Tibial artery (tissue), 4 donors: Measurements from ENCODE around the gene B4GALNT3.

Experiments used
- DNase-seq, 2 donors: peaks; one replicate each; pipeline ENCODE4 v3.0.0-alpha.2; 2019
- H3K27ac ChIP-seq, 2 donors: fragments of 200-600 bp; sonication (generic) in 1 of 2; 1 replicate in 1 of 2; 2 replicates in 1 of 2; pipeline ENCODE4 v1.5.1; 2018 to 2019; ENCODE audit warnings: mild to moderate bottlenecking in 1 of 2
- H3K27me3 ChIP-seq, 2 donors: fragments of 200-600 bp; sonication (generic) in 1 of 2; one replicate each; pipeline versions ENCODE4 v1.5.1 to v1.6.0; 2016 to 2019
- H3K36me3 ChIP-seq, 3 donors: fragments of 200-600 bp; sonication (generic) in 2 of 3; one replicate each; pipeline ENCODE4 v1.5.1; 2016 to 2019; ENCODE audit warnings: mild to moderate bottlenecking in 2 of 3
- H3K4me1 ChIP-seq, 4 donors: fragments of 200-600 bp; sonication (generic) in 2 of 4; 1 replicate in 3 of 4; 2 replicates in 1 of 4; pipeline ENCODE4 v1.5.1; 2016 to 2019
- H3K4me3 ChIP-seq, 2 donors: fragments of 200-600 bp; sonication (generic) in 1 of 2; 1 replicate in 1 of 2; 2 replicates in 1 of 2; pipeline ENCODE4 v1.5.1; 2018 to 2019; ENCODE audit warnings: mild to moderate bottlenecking in 2 of 2
- H3K9me3 ChIP-seq, 3 donors: fragments of 200-600 bp; sonication (generic) in 1 of 3; one replicate each; pipeline ENCODE4 v1.5.1; 2016 to 2019
- CTCF ChIP-seq, 2 experiments: fragments of 200-600 bp in 1 of 2; fragments of 450-650 bp in 1 of 2; IDR thresholded peaks; one replicate each; pipeline ENCODE4 v1.5.1; 2017 to 2019; ENCODE audit warnings: antibody characterized with exemption in 2 of 2, mild to moderate bottlenecking in 1 of 2, moderate library complexity in 1 of 2
- intact Hi-C: fragments of 100-400 bp; cut with DNase I; formaldehyde crosslinking; loops from one replicate; pipeline ENCODE4 v1.15.0; 2023; ENCODE audit warnings: low total_unique reads

The B4GALNT3 gene

DNA sequence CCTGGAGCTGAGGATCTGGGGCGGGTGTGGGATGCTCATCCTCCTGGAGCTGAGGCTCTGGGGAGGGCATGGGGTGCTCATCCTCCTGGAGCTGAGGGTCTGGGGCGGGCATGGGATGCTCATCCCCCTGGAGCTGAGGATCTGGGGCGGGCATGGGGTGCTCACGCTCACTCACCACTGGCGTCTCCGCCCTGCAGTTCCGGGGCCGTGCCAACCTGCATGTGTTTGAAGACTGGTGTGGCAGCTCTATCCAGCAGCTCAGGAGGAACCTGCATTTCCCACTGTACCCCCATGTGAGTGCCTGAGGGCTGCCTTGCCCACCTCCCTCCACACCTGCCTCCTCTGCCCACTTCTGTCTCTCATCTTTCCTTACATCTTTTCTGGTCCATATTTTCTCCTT is 84.4 kb downstream of the B4GALNT3 start:
- intact Hi-C loops: no loop called here

GRCh38 chr12:544941-545635 is 85.3 kb downstream of the B4GALNT3 start:
- no peak overlapping the region for H3K4me3 ChIP-seq
- no peaks in the 10 kb centered on the region for H3K9me3 ChIP-seq
- no peak for DNase-seq
- H3K4me1 ChIP-seq: peaks cover 0 to 19% (median 13%) of the 10 kb centered on the region in 4 donors
- intact Hi-C loops: loop anchor here (5.0 kb wide), 1 partner anchor 43 kb away; no protein-coding TSS in a partner anchor
- no peak for TF ChIP-seq CTCF (IDR thresholded peaks at IDR 0.05)
- H3K27ac ChIP-seq: no peak overlapping the region
- H3K36me3 ChIP-seq: peaks cover 0 to 12% (median 12%) of the 10 kb centered on the region in 3 donors
- H3K27me3 ChIP-seq: no peaks in the 10 kb centered on the region

More for the DNA sequence above, 84.4 kb downstream of the B4GALNT3 start:
- H3K4me3 ChIP-seq: no peak overlapping the region
- H3K27ac ChIP-seq: no peak overlapping the region
- DNase-seq: no peak
- TF ChIP-seq CTCF (IDR thresholded peaks at IDR 0.05): no peak
- no peaks in the 10 kb centered on the region for H3K27me3 ChIP-seq
- peaks cover 0 to 20% (median 13%) of the 10 kb centered on the region in 4 donors for H3K4me1 ChIP-seq
- H3K36me3 ChIP-seq: peaks cover 0 to 6% (median 2%) of the 10 kb centered on the region in 3 donors
- no peaks in the 10 kb centered on the region for H3K9me3 ChIP-seq

GRCh38 chr12:545835-546234 is 86.1 kb downstream of the B4GALNT3 start:
- TF ChIP-seq CTCF (IDR thresholded peaks at IDR 0.05): no peak
- Histone ChIP-seq H3K27ac (no peak overlapping the region), H3K36me3 (peaks cover 0 to 19% (median 18%) of the 10 kb centered on the region in 3 donors), H3K4me1 (peaks cover 0 to 19% (median 13%) of the 10 kb centered on the region in 4 donors), H3K4me3 (no peak overlapping the region), H3K9me3 (no peaks in the 10 kb centered on the region), H3K27me3 (no peaks in the 10 kb centered on the region)
- intact Hi-C loops: loop anchor here (2.0 to 5.0 kb wide), 2 partner anchors 44 to 93 kb away; no protein-coding TSS in a partner anchor
- no peak for DNase-seq

GRCh38 chr12:546265-546919 is 86.7 kb downstream of the B4GALNT3 start:
- no peak for TF ChIP-seq CTCF (IDR thresholded peaks at IDR 0.05)
- H3K36me3 ChIP-seq: peaks cover 0 to 22% (median 22%) of the 10 kb centered on the region in 3 donors
- H3K27ac ChIP-seq: no peak overlapping the region
- no peaks in the 10 kb centered on the region for H3K27me3 ChIP-seq
- H3K4me1 ChIP-seq: peaks cover 0 to 14% (median 11%) of the 10 kb centered on the region in 4 donors
- no peak for DNase-seq
- no peaks in the 10 kb centered on the region for H3K9me3 ChIP-seq
- H3K4me3 ChIP-seq: no peak overlapping the region
- intact Hi-C loops: loop anchor here (2.0 to 5.0 kb wide), 2 partner anchors 44 to 94 kb away; no protein-coding TSS in a partner anchor

GRCh38 chr12:546920-547845 is 87.4 kb downstream of the B4GALNT3 start:
- intact Hi-C loops: loop anchor here (2.0 to 5.0 kb wide), 2 partner anchors 45 to 94 kb away; no protein-coding TSS in a partner anchor
- Histone ChIP-seq H3K4me1 (peaks cover 0 to 11% (median 6%) of the 10 kb centered on the region in 4 donors), H3K9me3 (no peaks in the 10 kb centered on the region), H3K36me3 (peaks cover 0 to 22% (median 22%) of the 10 kb centered on the region in 3 donors), H3K4me3 (no peak overlapping the region), H3K27me3 (no peaks in the 10 kb centered on the region), H3K27ac (no peak overlapping the region)
- DNase-seq: no peak
- TF ChIP-seq CTCF (IDR thresholded peaks at IDR 0.05): peak; percentile 99 to 100
